Endothelial cell of umbilical vein (primary cell): Measurements from ENCODE around the gene PPM1H. TPM values are rescaled to one million over a fixed set of nuclear protein-coding genes. Genes with fewer than 3 reads are reported as not detected.

Source experiments
- BruUV-seq: library from RNA; stranded (reverse); fragments of 400-500 nt; replicated peaks from 2 replicates; lab custom pipeline; 2021; lab: Mats Ljungman, UMichigan
- CTCF ChIA-PET: fragments of 300-600, 350-600 bp; sonication (Branson Sonifier 250); formaldehyde crosslinking; loops from one replicate; lab custom pipeline; 2021; ENCODE audit warnings: antibody characterized with exemption, inconsistent platforms; lab: Charles Lee
- POLR2A ChIA-PET: fragments of 300-600, 350-600 bp; sonication (Branson Sonifier 250); formaldehyde crosslinking; loops from one replicate; lab custom pipeline; 2021; ENCODE audit warnings: antibody characterized with exemption, inconsistent platforms; lab: Charles Lee
- DNase-seq: peaks from one replicate; pipeline ENCODE4 v3.0.0-alpha.2; 2011; ENCODE audit warnings: low read depth, low spot score
- FAIRE-seq: peaks from 2 replicates; lab custom pipeline; 2011; peaks lifted over from hg19 to GRCh38; lab: Jason Lieb, UNC
- H2AFZ ChIP-seq: 2 replicates; pipeline ENCODE4 v1.6.0; 2012; ENCODE audit warnings: low read depth, low read length, control low read depth, inconsistent platforms
- H3K27ac ChIP-seq: 2 replicates; pipeline ENCODE4 v1.5.1; 2011; ENCODE audit warnings: low read depth, mild to moderate bottlenecking, control low read depth, low read length, moderate library complexity; ENCODE audit not compliant: insufficient read depth
- H3K27me3 ChIP-seq, 2 experiments: 2 replicates each; pipeline versions ENCODE4 v1.6.0 to v1.6.1; 2011; ENCODE audit warnings: low read length in 2 of 2, mixed read lengths in 1 of 2; ENCODE audit not compliant: control insufficient read depth in 2 of 2, insufficient read depth in 2 of 2
- H3K36me3 ChIP-seq, 2 experiments: 2 replicates in 1 of 2; 3 replicates in 1 of 2; pipeline ENCODE4 v1.5.1; 2011; ENCODE audit warnings: low read length in 2 of 2, mild to moderate bottlenecking in 1 of 2, moderate library complexity in 1 of 2; ENCODE audit not compliant: control insufficient read depth in 2 of 2, insufficient read depth in 2 of 2; ENCODE audit errors: extremely low read depth in 1 of 2
- H3K4me1 ChIP-seq: 3 replicates; pipeline ENCODE4 v1.5.1; 2011; ENCODE audit warnings: mild to moderate bottlenecking, low read length; ENCODE audit not compliant: control insufficient read depth, insufficient read depth; ENCODE audit errors: extremely low read depth
- H3K4me2 ChIP-seq: 2 replicates; pipeline ENCODE4 v1.6.1; 2011; ENCODE audit warnings: low read length, control low read depth, mixed read lengths; ENCODE audit not compliant: insufficient read depth
- H3K4me3 ChIP-seq, 3 experiments: fragments of 200-600 bp in 1 of 3; sonication (generic), shearing (Covaris generic) in 1 of 3; replicated peaks in 1 of 3; 2 replicates each; pipeline ENCODE4 v1.5.1; 2011 to 2016; ENCODE audit warnings: control low read depth in 3 of 3, low read length in 3 of 3, mild to moderate bottlenecking in 2 of 3, inconsistent platforms in 1 of 3, low read depth in 1 of 3, moderate library complexity in 1 of 3; ENCODE audit not compliant: insufficient read depth in 1 of 3
- H3K79me2 ChIP-seq: 2 replicates; pipeline ENCODE4 v1.6.0; 2012; ENCODE audit warnings: low read length, inconsistent platforms; ENCODE audit not compliant: control insufficient read depth, insufficient read depth
- H3K9ac ChIP-seq: replicated peaks from 2 replicates; pipeline ENCODE3; 2011; ENCODE audit warnings: low read length, control low read depth; ENCODE audit not compliant: insufficient read depth; ENCODE audit errors: extremely low read depth
- H3K9me1 ChIP-seq: replicated peaks from 3 replicates; pipeline ENCODE4 v1.6.0; 2011; ENCODE audit warnings: mild to moderate bottlenecking, low read length; ENCODE audit not compliant: control insufficient read depth, insufficient read depth; ENCODE audit errors: extremely low read depth
- H3K9me3 ChIP-seq: replicated peaks from 2 replicates; pipeline ENCODE4 v1.5.1; 2012; ENCODE audit warnings: low read length, inconsistent platforms; ENCODE audit not compliant: control insufficient read depth, insufficient read depth
- H4K20me1 ChIP-seq: replicated peaks from 2 replicates; pipeline ENCODE3; 2011; ENCODE audit warnings: mild to moderate bottlenecking, low read length; ENCODE audit not compliant: control insufficient read depth, insufficient read depth; ENCODE audit errors: extremely low read depth
- CTCF ChIP-seq, 2 donors: IDR thresholded peaks; 1 replicate in 1 of 2; 2 replicates in 1 of 2; pipeline ENCODE4 v1.5.1; 2011; ENCODE audit warnings: low read length in 2 of 2, mild to moderate bottlenecking in 2 of 2, moderate library complexity in 2 of 2, control low read depth in 1 of 2, inconsistent platforms in 1 of 2, low read depth in 1 of 2; ENCODE audit not compliant: insufficient read depth in 1 of 2; ENCODE audit errors: extremely low read depth in 1 of 2
- EZH2 ChIP-seq: IDR thresholded peaks from 2 replicates; pipeline ENCODE4 v1.6.1; 2012; ENCODE audit warnings: borderline replicate concordance, low read depth, mild to moderate bottlenecking, moderate library complexity, low read length, inconsistent platforms; ENCODE audit not compliant: severe bottlenecking
- GATA2 ChIP-seq: IDR thresholded peaks from 2 replicates; pipeline ENCODE4 v1.7.0; 2011; ENCODE audit warnings: low read depth, mild to moderate bottlenecking, moderate library complexity, mixed read lengths, low read length; ENCODE audit not compliant: insufficient read length, insufficient read depth
- JUN ChIP-seq: IDR thresholded peaks from 2 replicates; pipeline ENCODE4 v1.6.1; 2011; ENCODE audit warnings: borderline replicate concordance, low read depth; ENCODE audit not compliant: insufficient read length, insufficient read depth
- MAX ChIP-seq: IDR thresholded peaks from 2 replicates; pipeline ENCODE4 v1.6.1; 2011; ENCODE audit not compliant: insufficient read depth, insufficient read length
- MYC ChIP-seq: IDR thresholded peaks from one replicate; pipeline ENCODE4 v1.6.1; 2011; ENCODE audit warnings: mild to moderate bottlenecking, low read depth, low read length
- POLR2A ChIP-seq: IDR thresholded peaks from 2 replicates; pipeline ENCODE4 v1.6.1; 2012; ENCODE audit warnings: low read depth, mild to moderate bottlenecking, control low read depth, low read length
- POLR2AphosphoS5 ChIP-seq: IDR thresholded peaks from 2 replicates; pipeline ENCODE4 v1.6.1; 2012; ENCODE audit warnings: low read depth, mild to moderate bottlenecking, control low read depth, low read length, moderate library complexity; ENCODE audit not compliant: insufficient read depth
- dilution Hi-C: fragments of 300-500 bp; cut with MboI; formaldehyde crosslinking; loops from one replicate; pipeline ENCODE4 v1.15.0; 2019; ENCODE audit warnings: low sequenced_read_pairs; ENCODE audit not compliant: extremely low pct_ligation_motif_present
- intact Hi-C: fragments of 100-400 bp; cut with micrococcal nuclease; formaldehyde crosslinking; loops from one replicate; pipeline ENCODE4 v1.10.0; 2022
- polyA plus RNA-seq, 4 experiments: library from polyadenylated mRNA; depleted of rRNA in 3 of 4; stranded (reverse) in 3 of 4; unstranded in 1 of 4; fragments of >200 nt; gene quantifications; 2 replicates each; pipeline versions ENCODE4 v1.2.1 to v1.2.3, GENCODE V29; 2011 to 2012; ENCODE audit warnings: missing spikeins in 1 of 4
- total RNA-seq: library from RNA; stranded (reverse); gene quantifications from 2 replicates; pipeline ENCODE4 v1.2.3, GENCODE V29; 2021

Gene PPM1H
- total and polyA plus RNA-seq, 2 donors (not counting 3 experiments of a cell fraction or from before 2014, with no cell fraction given) = 1.0 to 7.2 TPM

GRCh38 chr12:62656591-62657362 is 278.2 kb downstream of the PPM1H start:
- dilution Hi-C loops (no loop called here), intact Hi-C loops (no loop called here)
- H3K36me3 ChIP-seq = no peaks in the 10 kb centered on the region
- H3K9me3 ChIP-seq = no peaks in the 10 kb centered on the region
- peaks cover 27% of the 10 kb centered on the region for H3K4me1 ChIP-seq
- H3K79me2 ChIP-seq = no peaks in the 10 kb centered on the region
- no peak overlapping the region for H2AFZ ChIP-seq
- H3K4me2 ChIP-seq = no peak overlapping the region
- ChIA-PET CTCF (no interaction called here), POLR2A (no interaction called here)
- no peaks in the 10 kb centered on the region for H4K20me1 ChIP-seq
- FAIRE-seq (no peak), DNase-seq (no peak)
- no TSS peak for BruUV-seq
- no peak overlapping the region for H3K9ac ChIP-seq
- H3K27ac ChIP-seq = no peak overlapping the region
- TF ChIP-seq POLR2AphosphoS5 (no peak), MAX (no peak), MYC (no peak), GATA2 (no peak), POLR2A (no peak), JUN (no peak), EZH2 (no peak), CTCF (IDR thresholded peaks at IDR 0.05; ENCODE audit: extremely low read depth in 1 of 2, insufficient read depth in 1 of 2, low read depth in 1 of 2, low read length in 2 of 2) (no peak)
- H3K9me1 ChIP-seq = no peaks in the 10 kb centered on the region
- H3K4me3 ChIP-seq = no peak overlapping the region
- H3K27me3 ChIP-seq = no peaks in the 10 kb centered on the region
